GM18858 (cell line): ENCODE data around the gene TSSC4.

ENCODE experiments used
- ATAC-seq: cut with Tn5 transposase; IDR thresholded peaks from one replicate; pipeline ENCODE4 v1.9.1; 2021; ENCODE audit not compliant: unreplicated experiment

The TSSC4 gene

DNA sequence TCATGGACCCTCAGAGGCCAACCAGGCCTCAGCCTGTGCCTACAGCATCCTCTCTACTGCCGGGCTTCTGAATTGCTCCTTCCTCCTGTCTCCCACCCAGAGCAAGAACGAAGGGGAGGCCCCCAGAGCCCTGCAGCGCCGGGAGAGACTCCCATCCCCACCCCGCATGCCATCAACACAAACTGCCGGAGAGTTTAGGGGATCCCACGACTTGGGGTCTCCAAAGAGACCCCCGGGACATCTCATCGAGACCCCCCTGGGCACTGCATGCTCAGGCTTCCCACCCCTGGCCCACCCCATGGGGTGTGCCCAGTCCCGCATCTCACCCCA, 31.7 kb upstream of the TSSC4 start:
- no peak for ATAC-seq

DNA sequence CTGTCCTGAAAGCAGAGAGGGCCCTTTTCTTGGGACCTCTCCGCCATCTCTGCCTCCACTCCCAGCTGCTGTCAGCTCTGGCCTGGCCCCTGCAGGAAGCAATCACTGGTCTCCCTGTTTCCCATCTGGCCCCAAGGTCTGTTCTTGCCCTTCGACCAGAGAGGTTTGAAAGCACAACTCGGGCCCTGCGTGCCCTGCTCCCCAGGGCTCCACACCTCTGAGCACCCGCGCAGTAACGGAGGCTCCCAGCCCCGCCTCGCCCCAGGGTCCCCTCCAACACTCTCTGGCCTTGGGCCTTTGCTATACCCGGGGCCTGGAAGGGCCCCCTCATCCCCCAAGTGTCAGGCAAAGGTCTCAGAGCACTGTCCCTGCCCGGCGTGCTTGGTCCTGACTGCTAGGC, 31.2 kb upstream of the TSSC4 start:
- no peak for ATAC-seq

DNA sequence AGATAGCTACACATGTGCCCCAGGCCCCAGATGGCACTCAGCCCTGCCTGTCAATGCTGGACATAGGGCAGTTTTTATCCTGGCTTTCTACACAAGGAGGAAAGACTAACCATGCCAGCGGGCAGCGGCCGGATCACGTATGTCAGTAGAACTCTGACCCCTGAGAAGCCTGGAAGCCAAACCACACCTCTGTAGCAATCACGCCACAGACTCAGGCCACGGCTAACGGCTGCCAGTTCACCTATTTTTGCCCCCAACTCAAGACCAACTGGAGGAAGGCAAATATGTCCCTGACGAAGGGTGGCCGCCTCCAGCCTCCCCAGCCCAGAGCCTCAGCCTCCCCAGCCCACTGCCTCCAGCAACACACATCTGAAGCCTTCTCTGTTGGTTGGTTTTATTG, 30.7 kb upstream of the TSSC4 start:
- no peak for ATAC-seq

DNA sequence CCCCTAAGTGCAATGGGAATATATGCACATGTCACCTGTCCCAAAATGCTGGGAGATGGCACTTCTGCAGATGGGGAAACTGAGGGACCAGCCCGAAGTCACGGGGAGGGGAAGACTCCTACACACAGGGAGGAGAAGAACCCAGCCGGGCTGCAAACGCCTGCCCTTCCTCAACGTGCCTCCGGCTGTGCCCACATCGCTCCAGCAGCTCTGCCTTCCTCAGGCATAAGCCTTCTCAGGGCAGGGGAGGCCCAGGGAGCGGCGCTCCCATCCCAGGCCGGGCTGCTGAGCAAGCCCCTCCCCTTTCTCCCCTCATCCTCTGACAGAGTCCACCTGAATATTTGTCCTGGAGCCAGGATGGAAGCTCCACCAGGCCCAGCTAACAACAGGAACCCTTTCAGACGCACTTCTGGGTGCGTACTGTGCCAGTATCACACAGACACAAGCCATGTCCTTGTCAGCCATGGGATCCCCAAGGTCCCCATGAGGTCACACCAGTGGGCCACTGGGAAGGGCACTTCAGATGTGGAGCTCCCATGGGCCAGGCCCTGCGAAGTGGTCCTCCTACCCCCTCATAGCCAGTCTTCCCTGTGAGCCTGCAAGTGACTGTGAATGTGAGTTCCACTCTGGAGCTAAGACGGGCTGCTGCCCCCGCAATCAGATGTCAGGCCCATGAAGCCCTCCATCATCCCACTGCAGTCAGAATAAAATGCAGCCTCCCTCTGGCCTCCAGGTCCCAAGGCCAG, 25.9 kb upstream of the TSSC4 start:
- ATAC-seq = no peak

DNA sequence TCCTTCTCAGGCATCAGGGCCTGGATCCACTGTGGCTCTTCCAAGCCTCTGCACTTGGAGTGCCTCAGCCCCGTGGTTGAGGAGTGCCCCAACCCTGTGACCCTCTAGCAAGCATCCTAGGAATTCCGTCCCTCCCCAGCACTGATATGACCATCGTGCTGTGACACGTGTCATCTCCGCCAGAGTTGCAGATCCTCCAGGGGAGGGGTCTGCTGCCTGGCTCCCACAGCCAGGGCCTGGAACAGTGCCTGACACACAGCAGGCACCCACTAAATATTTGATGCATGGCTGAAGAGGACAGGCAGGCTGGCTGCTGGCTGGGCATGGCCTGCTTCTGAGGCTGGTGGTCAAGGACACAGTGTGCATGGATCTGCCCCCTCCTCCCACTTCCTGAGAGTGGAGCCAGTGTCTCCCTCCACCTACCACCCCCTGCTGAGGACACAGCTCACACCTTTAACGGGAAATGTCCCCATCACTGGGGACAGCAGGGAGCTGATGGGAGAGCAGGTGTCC, 25.2 kb upstream of the TSSC4 start:
- no peak for ATAC-seq

DNA sequence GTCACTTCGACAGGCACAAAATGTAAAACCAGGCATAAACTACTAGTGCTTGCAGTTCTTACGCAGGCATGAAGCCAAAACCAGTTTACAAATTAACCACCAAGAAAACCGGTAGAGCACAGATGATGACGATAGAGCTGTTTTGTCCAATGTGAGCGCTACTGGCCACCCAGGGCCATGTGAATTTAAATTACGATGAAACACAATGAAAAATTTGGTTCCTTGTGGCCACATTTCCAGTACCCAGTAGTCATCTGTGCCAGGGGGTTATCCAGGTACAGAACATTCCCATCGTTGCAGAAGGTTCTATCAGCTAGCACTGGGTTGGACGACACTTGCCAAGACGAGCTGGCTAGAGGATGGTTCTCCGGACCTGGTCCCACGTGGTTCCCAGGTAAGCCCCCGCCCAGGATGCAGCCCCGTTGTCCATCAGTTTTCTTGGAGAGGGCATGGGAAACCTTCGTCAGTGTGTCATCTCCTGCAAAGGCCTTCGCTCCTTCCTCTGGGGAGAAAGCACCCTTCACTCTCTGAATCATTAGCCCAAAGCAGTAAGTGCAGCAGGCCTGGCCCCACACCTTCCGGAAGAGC, 24.5 kb upstream of the TSSC4 start:
- no peak for ATAC-seq

DNA sequence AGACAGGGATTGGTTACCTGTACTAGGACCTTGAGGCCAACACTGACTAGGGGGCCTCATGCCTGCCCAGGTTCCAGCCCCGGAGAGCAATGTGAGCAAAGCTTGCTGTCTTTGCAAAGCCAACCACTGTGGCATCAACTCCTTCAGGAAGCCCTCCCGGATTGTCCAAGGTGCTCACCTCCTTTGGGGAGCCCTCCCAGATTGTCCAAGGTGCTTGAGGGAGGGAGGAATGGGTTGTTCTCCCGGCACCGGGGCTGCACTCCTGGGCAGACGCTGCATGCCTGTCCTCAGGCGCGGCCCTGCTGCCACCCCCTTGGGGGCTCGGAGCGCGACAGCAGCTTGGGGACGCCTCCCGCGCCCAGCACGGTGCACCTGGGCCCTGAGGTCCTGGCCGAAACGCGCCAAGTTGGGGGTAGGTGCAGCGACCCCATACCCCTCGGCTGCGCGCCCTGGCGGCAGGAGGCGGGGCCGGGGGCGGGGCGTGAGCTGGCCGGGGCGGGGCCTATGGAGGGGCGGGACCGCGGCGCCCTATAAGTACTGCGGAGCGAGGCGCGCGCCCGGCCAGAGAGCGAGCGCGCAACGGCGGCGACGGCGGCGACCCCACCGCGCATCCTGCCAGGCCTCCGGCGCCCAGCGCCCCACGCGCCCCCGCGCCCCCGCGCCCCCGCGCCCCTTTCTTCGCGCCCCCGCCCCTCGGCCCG, 23.6 kb upstream of the TSSC4 start, which contains the start of gene CD81:
Gene CD81 (plus strand): TSS at position 560 of the 701 bp plus-strand sequence. CDS start 240 bp downstream, outside the sequence.
- ATAC-seq = no peak

DNA sequence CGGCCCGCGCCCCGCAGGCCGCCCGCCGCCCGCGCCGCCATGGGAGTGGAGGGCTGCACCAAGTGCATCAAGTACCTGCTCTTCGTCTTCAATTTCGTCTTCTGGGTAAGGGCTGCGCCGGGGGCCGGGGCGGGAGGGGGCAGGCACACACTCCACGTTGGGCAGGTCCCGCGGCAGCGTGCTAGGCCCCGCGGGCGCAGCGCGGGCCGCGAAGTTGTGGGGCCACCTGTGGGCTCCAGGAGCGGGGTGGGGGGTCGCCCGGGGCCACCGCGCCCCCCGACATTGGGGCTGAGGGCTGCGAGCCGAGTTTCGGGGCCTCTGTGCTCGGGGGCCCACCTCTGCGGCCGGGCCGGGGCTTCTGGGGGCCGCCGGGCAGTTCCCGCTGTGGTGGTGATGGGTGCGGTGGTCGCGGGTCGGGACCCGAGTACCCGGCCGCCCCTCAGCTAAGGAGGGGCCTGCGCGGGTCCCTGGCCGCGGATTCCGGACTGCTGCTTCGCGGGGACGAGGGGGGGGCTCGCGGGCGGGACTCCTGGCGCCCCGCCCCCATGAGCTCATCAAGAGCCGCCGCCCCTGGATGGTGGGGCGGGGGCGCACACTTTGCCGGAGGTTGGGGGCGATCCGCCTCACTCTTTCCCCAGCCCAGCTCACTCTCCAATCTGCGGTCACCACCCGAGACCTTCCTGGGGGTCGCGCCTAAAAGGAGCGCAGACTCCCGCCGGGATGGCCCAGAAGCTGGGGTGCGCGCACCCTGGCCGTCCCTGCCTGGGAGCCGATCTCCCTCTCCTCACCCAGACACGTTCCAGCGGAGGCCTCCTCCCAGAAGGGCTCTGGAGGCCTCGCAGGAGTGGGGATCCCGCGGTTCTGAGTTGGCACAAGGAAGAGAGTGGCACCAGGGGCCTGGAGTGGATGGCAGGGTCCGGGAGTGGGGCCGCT, 22.8 kb upstream of the TSSC4 start:
- no peak for ATAC-seq

DNA sequence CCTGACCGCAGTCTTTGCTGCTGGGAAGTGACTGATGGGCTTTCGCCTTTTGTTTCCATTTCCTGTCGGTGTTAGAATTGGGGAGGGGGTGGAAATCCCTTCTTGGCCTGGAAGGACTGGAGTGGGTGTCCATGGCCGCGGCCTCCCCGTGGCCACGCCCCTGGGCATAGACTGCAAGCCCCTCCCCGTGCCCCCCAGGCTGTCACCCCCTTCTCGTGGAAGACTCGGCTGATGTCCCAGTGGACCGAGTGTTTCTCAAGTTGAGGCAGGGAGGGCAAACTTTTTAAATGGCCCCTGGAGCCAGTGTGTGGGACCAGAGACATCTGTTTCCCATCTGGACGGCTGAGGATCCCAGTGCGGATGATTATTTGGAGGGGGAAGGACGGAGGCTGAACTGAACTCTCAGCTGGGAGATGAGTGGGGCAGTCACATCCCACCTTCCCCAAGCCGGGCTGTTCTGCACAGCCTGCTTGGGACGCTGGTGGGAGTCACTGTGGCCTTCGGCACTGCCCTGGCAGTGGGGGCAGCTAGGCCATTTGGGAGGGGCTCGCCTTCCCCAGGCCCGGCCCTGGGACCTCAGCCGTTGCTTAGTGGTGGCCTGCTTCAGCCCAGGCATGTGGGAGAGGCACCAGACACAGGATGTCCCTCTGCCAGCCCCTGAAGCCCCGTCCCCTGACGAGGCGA, 21.9 kb upstream of the TSSC4 start:
- no peak for ATAC-seq

DNA sequence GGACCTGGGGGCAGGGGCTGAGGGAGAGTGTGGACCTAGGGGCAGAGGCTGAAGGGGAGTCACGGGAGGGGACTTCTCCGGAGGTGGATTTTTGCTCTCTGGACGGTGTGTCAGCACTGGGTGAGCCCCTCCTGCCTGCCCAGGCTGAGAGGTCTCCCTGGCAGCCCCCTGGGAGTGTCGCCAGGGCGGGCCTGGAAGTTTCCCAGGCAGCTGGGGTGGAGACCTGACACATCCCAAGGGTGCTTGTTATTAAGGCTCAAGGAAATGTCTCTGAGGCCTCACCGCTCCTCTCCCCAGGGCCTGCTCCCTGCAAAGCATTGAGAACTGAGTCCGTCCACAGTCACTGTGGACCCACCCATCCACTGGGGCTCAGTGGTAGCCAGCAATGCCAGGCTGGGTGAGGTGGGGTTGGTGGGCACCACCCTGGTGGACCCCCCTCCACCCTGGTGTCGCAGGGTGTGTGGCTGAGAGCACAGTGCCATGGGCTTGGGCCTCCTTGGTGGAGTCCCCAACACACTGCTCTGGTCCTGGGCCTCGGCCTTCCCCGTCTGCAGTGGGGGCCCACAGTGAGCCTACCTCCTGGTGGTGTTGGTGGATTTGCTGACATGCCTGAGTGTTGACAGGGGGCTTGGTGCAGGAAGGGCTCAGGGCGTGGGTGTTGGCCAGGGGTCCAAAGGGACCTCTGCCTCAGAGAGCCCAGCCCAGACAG, 20.9 kb upstream of the TSSC4 start:
- no peak for ATAC-seq

DNA sequence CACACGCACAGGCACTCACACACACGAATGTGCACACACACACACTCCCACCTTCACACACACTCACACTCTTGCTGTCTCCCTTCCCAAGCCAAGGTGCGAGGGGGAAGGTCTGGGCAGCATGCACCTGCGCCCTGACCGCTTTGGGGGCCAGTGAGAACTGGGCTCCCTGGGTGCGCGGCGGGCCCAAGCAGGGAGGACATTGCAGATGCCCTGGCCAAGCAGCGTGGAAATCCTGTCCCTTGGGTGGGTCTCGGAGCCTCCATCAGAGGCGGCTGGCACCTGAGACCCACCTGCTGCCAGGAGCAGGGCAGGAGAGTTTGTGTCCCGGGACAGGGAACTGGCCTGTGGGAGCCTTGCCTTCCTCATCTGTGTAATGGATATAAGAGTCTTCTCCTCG, 20.2 kb upstream of the TSSC4 start:
- no peak for ATAC-seq

DNA sequence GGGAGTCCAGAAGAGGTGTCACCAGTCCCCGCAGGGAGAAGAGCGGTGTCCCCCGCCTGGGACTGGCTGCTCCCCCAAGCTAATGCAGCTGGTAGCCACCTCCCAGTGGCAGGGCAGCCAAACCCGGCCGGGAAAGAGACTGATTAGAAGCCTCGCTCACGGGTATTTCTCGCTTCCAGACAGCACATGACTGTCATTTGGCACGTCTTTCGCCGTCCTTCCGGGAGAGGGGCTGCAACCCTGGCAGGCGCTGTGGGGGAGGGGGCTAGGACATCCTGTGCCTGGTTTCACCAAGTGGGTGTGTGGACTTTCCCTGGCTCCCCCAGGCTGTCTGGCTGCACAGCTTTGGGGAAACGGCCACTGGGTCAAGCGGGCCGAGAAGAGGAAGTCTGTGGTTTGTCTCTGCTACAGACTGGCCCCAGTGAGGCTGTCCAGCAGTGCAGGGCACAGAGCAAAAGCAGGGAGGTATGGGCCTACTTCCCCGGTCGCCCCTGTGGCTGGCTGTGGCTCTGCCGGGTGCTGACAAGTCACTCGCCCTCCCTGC, 19.7 kb upstream of the TSSC4 start:
- no peak for ATAC-seq

DNA sequence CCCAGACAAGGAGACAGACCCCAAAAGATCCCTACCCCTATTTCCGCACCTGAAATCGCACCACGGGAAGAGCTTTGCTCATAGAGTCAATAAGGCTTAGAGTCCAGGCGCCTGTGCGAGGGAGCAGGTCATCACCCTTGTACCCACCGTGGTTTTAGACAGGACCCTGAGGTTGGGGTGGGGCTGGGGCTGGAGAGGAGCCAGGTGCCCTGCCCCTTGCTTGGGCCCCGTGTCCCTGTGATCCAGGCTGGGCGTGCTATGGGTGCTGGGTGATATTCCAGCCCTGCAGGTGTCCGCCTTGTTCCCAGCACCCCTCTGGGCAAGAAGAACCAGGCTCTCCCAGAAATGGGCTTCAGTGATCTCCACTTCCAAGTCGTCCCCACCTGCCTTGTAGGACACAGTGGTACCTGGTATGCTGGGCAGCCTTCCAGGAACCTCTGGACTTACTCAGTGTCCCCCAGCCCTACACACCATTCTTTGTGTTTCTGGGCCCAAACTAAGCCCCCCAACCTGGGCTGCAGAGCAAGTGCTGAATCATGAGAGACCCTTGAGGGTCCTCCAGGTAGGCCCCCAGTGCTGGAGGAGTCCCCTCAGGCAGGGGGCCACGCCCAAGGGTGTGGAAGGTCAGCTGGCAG, 18.9 kb upstream of the TSSC4 start:
- ATAC-seq = no peak

DNA sequence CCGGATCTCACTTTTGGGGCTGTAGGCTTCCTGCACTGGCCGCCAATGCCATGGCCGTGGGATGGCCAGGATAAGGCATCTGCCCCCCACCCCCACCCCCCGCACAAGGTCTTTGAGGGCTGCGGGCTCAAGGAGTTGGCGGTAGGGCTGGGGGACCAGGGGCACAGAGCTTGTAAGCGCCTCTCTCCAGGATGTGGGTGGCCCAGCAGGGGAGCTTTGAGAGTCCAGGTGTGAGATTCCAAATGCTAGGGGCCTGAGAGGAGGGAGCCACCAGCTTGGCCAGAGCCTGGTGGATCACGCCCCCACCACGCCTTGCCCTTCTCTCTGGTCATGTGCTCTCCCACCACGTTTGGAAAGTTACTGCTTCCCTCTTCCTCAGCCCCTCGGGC, 18.4 kb upstream of the TSSC4 start:
- no peak for ATAC-seq

DNA sequence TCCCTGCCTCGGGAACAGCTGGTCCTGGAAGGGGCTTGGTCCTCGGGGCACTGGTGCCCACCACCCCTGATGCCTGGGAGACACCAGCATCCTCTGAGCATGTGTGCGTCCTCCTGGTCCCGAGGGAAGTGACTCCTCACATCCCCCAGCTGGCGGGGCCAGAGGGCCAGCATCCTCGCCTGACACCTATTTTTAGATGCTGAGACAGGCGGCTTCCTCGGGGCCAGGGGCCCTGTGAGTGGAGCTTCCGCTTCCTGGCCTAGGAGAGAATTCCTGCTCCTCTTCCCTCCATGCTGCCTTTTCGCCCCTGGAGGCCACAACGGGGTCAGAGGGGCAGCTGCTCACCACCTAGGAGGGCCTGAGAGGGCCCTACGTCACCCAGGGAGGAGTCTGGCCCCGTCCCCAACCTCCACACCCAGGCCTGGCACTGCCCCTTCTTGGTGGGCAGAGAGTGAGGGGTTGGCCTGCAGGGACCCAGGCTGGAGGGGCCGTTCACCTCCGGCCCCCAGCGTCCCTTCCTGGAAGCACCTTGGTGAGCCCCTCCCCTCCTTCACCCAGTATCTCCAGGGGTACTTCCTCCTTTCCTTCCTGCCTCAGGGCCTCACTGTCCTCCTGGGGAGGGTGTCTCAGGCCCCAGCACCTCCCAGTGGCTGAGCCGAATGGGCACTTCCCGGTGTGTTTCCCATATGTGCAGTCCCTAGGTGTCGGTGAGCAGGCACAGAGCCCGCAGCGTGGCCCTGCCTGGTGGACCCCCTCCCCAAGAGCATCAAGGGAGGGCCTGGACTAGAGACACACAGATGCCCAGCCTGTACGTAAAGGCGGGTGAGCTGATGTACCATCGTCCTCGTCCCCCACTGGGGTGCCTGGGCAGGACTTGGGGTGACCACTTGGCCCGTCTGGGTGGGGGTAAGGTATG, 17.4 kb upstream of the TSSC4 start:
- no peak for ATAC-seq

DNA sequence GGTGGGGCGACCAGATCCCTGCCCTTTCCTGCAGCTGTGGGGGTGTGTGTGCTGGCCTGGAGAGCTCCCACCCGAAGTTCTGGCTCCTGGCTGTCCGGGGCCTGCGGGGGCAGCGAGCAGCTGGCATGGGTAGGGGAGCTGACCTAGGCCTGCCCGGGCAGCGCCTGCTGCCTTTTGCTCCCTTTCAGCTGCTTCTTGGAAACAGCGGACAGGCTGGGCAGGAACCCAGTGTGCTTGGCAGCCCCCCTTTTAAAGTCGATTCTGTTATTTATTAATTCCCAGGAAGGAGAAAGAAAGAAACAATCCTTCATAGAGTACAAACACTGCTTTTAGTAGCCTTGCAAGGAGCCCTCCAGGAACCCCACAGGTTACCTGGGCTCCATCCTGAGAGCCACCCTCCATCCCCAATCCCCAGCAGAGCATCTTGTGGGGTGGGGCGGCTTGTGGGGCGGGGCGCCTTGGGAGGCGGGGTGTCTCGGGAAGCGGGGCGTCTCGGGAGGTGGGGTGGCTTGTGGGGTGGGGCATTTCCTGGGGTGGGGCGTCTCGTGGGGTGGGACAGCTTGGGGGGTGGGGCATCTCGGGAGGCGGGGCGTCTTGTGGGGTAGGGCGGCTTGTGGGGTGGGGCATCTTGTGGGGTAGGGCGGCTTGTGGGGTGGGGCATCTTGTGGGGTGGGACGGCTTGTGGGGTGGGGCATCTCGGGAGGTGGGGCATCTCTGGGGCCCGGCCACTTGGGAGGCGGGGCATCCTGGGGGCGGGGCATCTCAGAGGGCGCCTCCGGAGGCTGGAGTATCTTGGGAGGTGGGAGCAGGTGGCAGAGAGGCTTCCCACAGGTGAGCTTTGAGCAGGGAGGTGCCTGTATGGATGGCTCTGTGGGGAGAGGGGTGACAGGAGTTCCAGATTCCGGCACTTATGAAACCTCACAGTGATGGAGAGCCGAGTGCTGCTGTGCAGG, 16.4 kb upstream of the TSSC4 start:
- no peak for ATAC-seq
